C4-2B (cell line): ENCODE data around the gene FBXO3.

ENCODE experiments used
- ZFX ChIP-seq: fragments of 450-650 bp; IDR thresholded peaks from 2 replicates; pipeline ENCODE4 v1.6.1; 2017
- TF ChIP-seq, protein P1 (sequence below): fragments of 450-650 bp; conservative IDR thresholded peaks from 2 replicates; pipeline ENCODE4 v1.5.1; 2017; ENCODE audit warnings: mild to moderate bottlenecking

DNA sequence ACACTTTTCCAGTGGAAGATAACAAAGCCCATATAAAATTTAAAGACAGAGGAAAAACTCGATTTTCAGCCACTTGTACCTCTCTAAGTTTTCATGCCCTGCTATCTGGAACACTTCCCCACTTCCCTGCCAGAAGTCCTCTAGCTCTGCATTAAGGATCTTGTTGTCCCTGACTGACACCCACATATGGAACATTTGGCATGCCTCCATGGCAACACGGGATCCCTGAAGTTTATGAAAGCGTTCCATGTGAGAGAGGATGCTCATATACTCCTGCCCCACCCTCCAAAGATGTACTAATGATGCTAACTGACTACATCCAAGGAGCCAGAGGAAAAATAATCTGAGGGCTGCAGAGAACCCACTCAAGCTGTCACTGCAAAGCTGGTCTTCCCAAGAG lies 64.9 kb downstream of the FBXO3 start:
- TF ChIP-seq, protein P1, sequence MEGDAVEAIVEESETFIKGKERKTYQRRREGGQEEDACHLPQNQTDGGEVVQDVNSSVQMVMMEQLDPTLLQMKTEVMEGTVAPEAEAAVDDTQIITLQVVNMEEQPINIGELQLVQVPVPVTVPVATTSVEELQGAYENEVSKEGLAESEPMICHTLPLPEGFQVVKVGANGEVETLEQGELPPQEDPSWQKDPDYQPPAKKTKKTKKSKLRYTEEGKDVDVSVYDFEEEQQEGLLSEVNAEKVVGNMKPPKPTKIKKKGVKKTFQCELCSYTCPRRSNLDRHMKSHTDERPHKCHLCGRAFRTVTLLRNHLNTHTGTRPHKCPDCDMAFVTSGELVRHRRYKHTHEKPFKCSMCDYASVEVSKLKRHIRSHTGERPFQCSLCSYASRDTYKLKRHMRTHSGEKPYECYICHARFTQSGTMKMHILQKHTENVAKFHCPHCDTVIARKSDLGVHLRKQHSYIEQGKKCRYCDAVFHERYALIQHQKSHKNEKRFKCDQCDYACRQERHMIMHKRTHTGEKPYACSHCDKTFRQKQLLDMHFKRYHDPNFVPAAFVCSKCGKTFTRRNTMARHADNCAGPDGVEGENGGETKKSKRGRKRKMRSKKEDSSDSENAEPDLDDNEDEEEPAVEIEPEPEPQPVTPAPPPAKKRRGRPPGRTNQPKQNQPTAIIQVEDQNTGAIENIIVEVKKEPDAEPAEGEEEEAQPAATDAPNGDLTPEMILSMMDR: no peak
- no peak for TF ChIP-seq ZFX
